HG03060 (cell line): Measurements from ENCODE around the gene DIAPH2.

Experiments
- ATAC-seq: cut with Tn5 transposase; IDR thresholded peaks from one replicate; pipeline ENCODE4 v1.9.1; 2021; ENCODE audit warnings: low read depth, moderate number of reproducible peaks; ENCODE audit not compliant: unreplicated experiment

The DIAPH2 gene

DNA sequence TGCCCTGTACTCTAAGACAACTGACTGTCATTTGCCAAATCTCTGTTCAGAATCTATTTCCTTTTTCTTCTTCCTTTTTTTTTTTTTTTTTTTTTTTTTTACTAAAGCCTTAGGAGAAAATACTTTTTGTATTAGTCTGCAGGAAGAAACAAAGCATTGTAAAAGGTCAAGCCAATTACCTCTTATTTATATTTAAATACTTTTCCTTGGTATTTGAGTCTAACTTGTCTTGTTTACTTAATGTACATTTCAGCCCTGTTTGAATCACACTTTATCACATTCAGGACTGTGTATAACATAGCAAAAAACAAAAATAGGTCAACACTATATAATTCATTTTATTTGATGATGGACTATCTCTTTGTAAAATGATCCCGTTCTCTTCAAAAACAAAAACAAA lies 461.3 kb downstream of the DIAPH2 start:
- ATAC-seq = no peak

DNA sequence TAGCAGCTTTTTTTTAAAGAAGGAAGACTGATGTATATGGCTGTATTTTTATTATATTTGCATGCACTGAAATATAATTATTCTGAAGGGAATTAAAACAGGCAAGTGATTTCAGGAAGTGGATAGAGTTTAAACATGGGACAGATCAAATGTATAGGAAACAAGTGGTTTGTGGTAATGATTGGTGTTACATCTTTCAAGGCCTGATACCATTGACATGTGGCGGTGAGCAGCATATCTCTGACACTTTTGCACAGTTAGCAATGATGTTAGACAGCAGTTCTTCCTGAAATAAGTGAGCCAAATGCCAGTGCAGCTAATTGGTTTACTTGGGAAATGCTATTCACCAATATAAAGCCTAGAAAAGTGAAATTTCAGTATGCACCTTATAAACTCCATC lies 471.2 kb downstream of the DIAPH2 start:
- no peak for ATAC-seq

GRCh38 chrX:97158269-97158668 lies 473.6 kb downstream of the DIAPH2 start:
- ATAC-seq = no peak

DNA sequence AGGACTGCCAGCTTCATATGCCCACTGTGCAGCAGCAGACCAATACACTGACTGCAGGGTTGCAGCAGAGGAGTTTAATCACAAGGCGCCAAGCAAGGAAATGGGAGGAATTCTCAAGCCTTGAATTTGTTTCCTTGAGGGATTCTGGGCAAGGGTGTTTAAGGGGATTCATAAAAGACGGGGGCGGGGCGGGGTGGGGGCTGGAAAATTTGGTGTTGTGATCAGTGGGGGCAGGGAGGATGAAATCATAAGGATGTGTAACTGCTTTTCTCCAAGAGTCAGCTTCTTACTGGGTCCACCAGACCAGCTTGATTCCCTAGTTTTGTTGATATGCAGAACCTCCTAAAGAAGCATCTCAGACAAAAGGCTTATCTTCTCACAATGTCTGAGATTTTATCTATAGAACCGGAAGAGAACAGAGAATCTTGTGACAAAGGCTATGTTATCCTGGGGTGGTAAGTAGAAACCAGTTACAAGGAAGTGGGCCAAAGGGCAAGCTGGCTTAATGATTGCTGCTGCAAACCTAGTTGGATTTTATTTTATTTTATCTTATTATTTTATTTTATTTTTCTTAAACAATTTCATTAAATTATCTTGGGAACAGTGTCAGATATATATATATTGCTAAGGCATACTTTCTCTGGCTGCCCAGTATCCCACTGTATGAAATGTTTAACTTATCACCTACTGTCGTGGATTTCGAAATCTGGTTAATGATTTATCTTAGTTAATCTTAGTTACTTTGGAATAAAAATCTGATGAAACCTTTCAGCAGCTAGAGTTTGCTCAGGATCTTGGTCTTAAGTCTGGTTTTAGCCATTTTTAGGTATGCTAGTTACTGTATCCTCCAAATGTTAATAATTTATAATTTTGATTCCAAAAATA lies 475.5 kb downstream of the DIAPH2 start:
- ATAC-seq = no peak

DNA sequence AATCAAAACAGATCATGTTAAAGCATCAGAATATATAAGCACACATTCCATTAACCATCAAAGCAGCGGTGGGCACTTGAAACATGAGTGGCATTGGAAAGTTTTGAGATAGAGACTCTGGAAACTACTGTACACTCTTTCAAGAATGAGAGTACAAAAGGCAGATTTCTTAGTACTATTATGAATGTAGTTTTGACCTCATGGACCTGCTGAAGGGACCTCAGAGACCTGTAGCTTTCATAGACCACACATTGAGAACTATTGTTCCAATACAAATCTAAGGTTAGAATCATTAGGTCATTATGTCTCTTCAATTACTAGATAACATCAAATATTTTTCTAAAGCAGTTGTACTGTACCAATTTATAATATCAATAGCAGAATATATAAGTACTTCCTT lies 482.7 kb downstream of the DIAPH2 start:
- ATAC-seq = no peak

- no peak for ATAC-seq
These were observed 484.0 kb downstream of the DIAPH2 start for GRCh38 chrX:97168646-97169045.

- no peak for ATAC-seq
These were observed 490.5 kb downstream of the DIAPH2 start for GRCh38 chrX:97175147-97175546.

GRCh38 chrX:97189668-97190067 lies 505.0 kb downstream of the DIAPH2 start:
- ATAC-seq = no peak

DNA sequence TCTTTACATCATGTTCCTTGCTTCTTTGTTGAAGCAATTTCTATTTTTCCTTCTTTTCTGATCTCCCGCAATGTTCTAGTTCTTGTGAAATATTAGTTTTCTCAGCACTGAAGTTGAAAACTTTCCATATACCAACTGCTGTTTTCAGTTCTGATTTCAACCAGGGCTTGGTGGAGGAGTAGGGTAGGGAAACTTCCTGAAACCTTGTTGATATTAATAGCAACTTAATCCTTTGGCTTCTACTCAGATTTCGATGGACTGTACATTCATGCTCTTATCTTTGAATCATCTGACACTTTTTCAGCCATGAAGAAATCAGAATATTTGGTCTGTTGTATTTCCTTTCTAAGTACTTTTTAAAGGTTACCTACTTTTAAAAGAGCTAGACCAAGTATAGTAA lies 514.9 kb downstream of the DIAPH2 start:
- no peak for ATAC-seq

DNA sequence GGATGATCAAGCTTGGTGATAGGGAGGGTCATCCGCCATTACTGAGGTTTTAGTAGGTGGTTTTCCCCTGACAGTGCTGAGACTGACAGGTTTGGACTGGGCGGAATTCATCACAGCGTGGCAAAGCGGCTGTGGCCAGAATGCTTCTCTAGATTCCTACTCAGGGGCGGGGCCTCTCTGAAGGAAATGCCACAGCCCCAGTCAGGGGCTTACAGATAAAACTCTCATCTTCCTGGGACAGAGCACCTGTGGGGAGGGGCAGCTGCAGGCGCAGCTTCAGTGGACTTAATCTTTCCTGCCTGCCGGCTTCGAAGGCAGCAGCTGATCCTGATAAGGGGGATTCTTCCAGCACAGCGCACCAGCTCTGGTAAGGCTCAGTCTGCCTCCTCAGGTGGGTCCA lies 515.8 kb downstream of the DIAPH2 start:
- ATAC-seq = no peak

- no peak for ATAC-seq
These were observed 525.9 kb downstream of the DIAPH2 start for GRCh38 chrX:97210501-97210900.

DNA sequence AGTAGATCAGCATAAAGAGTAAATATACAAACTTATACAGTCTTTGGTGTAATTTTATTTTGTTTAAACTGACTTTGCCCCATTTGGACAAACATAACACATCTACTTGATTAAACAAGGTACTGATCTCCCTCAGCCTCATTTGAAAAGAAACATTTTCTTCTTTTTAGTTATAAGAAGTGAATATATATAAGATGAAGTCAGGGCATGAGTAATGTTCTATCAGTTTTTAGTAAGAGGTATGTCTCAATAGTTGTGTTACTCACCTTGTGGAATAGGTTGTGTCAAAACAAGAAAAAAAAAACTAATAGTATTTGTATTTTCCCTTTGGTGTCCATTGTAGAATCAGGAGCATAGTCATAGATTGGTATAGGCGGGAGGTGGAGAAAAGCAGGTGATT lies 526.4 kb downstream of the DIAPH2 start:
- no peak for ATAC-seq

GRCh38 chrX:97215186-97215585 lies 530.5 kb downstream of the DIAPH2 start:
- ATAC-seq = no peak

DNA sequence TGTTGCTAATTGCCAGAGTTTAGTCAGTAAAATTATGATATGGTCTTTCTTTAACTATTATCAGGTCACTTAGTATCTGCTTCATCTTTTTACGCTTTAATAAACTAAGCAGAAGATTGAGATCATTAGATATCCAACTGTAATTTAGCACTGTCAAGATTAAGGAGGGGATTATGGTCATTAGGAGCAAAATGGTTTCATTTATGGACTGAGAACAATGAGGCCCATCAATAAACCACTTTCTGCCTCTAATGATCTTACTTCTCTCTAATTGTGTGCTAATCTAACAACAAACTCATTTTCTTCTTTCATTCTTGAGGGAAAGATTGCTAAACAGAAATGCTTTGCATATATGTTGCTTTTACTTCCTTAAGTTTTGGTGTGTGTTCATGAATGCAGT lies 539.5 kb downstream of the DIAPH2 start:
- ATAC-seq = no peak

DNA sequence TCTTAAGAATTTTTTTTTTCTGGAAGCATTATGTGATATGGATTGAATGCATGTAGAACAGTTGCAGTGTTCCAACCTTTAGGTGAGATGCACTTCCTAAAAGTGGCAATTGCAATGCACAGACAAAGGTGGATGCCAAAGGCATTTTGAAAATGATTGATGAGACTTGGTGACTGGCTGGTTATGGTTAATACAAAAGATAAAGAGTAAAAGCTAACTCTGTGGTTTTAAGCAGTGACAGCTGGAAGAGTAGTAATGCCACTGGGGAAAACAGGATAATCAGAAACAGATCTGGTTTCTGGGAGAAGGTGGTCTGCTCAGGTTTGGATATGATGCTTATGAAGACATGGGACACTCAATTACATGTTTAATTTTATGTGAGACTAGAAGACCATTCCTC lies 544.7 kb downstream of the DIAPH2 start:
- no peak for ATAC-seq

- ATAC-seq = no peak
These were observed 546.3 kb downstream of the DIAPH2 start for GRCh38 chrX:97230948-97231347.

DNA sequence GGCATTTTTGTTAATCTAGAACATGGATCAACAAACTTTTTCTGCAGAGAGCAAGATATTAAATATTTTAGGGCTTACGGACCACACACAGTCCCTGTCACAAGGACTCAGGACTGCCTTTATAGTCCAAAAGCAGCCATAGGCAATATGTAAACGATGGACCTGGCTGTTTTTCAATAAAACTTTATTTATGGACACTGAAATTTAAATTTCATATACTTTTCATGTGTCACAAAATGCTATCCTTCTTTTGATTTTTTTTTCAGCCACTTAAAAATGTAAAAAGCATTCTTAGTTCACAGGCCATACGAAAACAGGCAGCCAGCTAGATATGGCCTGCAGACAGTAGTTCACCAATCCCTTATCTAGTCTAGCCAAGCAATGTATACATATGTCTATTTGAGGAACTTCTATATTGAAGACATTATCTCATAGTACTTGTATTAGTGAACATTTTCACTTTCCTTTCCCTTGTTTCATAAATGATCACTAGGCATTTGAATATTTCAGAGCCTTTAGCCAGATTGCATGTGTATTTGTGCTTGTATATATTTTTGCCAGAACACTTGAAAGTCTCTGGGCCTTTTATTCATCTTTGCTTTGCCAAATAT lies 549.9 kb downstream of the DIAPH2 start:
- ATAC-seq = peak; percentile 99

GRCh38 chrX:97238632-97239031 lies 554.0 kb downstream of the DIAPH2 start:
- ATAC-seq = no peak

GRCh38 chrX:97252111-97252510 lies 567.5 kb downstream of the DIAPH2 start:
- ATAC-seq = no peak

DNA sequence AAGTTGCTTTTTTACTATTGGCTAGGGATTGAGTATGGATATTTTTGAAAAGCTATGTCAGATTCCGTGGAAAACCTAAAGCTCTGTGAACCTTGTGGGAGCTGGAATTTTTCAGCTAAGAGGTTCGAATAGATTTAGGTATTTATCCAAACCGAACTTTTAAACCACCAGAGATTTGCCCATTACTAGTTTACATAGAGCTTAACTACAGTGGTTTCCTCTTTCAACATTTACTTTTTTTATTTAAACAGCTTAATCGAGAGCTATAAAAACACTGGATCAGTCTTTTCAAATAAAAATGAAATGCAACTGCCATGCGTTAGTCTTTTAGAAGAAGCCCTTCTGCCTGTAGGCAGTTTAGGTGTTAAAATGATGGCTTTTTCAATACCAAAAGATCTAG lies 576.0 kb downstream of the DIAPH2 start:
- no peak for ATAC-seq

DNA sequence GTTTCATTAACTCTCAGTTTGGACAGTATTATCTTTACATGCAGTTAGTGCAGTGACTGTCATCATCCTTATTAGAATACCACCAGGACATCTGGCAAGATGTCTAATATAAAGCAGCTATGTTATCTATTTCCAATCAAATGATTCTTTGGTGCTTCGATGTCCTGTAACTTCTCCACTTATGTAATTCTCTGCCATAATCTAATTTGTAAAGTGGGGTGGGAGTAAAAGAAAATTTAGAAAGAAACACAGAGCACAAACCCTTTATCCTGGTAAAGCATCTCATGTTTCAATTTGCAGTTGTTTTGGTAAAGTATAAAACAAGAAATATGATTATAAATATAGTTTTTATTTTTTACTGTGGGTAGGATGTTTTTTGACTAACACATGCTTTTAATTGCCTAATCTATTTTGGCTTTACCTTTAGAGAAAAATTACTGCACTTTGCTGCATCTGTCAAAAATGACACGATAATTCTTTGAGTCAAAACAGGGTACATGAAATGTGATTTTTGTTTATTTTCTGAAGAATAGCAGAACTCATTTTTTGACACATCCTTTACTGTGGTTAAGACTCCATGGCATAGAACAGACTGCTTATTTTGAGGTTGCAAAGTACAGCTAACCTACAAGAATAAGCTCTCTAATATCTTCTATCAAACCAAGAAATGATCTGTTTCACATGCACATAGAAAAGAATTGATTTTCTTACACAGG lies 581.9 kb downstream of the DIAPH2 start:
- no peak for ATAC-seq
